Effector CD8-positive, alpha-beta T cell (primary cell): ENCODE data around the gene ANKRD11.

Experiments
- DNase-seq: peaks from one replicate; lab custom pipeline; 2025; lab: John Stamatoyannopoulos, UW

The ANKRD11 gene

DNA sequence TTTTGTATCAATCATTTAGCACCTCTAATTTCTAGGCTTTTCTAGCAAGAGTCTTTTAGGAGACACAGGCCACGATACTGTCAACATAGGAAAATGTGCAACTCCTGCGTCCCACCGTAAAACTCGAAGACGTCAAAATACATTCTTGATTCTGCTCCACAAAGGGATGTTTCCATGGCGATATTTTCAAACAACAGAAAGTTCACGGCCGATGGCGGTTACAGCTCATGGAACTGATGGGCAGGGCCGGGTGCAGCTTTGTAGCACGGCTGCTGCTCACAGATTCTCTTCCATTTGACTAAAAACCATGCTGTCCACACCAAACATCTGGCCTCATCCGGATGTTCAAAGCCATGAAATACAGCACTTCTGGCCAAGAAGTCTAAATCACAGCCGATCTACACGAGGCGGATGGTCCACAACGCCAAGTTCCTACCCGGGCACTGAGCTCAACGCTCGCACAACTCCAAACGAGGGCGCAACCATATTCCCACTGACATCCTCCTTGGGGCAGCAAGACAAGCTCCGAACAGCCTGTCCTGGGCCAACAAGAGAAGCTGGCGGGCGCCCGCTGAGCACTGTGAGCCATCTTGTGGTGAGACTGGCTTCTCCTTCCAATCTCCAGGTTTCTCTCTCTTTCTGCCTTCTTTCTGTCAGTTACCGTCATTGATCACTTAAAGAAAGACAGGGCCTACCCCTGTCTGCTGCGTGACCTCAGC is 193.0 kb downstream of the ANKRD11 start:
- no peak for DNase-seq

DNA sequence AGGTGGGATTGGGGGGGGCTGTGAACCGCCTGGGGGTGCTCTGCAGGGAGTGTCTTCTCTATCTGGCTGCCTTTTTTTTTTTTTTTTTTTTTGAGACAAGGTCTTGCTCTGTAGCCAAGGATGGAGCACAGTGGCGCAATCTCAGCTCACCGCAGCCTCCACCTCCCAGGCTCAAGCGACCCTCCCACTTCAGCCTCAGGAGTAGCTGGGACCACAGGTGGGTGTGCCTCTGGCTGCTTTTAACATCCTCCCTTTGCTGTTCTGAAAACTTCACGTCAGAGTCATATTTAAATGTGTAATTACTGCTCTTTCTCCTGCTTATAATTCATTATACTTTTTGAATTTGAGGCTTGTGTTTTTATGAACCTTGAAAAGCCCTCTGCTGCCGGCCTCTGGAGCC is 194.4 kb downstream of the ANKRD11 start:
- DNase-seq: no peak

DNA sequence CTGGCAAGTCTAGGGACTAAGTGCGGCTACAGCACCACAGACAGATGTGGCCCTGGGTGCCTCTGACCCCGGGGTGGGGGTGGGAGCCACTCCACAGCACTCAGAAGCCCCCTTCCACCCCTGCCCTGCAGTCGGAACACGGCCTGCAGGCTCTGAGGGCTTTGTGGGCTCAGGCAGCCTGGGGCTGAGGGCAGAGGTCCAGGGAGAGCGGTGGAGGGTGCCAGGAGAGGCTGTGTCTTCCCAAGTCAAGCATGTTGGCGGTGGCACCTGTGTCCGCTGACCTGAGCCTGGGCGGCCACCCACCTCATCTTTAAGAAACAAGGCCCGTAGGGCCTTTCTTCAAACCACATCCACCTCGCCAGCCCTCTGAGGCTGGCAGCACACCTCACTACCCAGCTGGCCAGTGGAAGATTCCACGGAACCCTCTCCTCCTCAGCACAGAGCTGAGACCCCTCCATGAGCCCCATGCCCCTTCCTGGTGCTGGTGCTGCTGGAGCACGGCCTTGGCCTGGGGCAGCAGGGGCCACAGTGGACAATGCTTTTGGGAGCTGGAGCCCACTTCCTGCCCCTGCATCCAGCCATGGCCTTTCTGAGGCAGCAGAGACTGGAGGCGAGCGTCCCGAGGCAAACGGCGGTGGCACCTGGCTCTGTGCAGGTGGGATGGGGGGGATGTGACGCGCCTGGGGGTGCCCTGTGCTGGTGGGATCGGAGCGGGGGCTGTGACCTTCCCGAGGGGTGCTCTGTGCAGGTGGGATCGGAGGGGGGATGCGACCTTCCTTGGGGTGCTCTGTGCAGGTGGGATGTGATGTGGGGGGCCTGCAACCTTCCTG is 195.1 kb downstream of the ANKRD11 start:
- no peak for DNase-seq

DNA sequence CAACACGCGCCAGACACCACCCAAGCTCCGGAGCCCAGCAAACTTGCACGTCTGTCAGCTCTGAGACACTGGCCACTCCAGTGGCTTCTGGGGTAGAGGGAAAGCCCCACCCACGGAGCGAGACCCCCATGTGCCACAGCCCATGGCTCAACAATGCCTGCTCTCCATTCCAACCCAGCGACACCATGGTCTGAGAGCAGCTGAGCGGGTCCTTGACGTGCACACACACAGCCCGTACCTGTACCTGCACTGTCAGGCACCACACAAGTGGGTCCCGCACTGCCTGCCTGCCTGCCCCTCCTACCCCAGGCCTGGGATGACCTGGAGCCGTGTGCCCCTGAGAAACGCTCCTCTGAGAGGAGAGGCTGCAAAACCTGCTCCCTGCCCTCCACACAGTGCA is 195.9 kb downstream of the ANKRD11 start:
- no peak for DNase-seq

DNA sequence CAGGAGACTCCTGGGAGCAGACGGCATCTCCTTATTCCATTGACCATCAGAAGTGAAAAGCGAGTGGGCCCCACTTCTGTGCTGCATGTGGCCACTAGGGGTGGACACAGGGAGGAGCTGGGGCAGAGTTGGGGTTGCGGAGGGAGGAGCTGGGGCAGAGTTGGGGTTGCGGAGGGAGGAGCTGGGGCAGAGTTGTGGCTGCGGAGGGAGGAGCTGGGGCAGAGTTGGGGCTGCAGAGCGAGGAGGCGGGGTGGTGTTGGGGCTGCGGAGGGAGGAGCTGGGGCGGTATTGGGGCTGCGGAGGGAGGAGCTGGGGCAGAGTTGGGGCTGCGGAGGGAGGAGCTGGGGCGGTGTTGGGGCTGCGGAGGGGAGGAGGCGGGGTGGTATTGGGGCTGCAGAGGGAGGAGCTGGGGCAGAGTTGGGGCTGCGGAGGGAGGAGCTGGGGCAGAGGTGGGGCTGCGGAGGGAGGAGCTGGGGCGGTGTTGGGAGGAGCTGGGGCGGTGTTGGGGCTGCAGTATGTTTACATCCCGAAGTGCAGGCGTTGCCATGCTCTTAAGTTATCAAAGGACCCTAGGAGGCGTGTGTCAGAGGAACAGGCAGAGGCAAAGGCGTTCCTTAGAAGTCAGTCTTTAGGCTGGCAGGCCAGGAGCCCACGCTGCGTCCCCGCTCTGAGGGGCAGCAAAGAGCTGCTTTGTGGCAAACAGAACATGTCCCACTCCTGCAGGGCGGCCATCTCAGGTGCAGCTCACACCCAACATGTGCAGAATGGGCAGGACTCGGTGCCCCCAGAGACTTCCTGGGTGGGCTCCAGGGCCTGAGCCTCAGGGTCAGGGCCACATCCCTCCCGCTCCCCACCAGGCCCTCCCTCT is 196.9 kb downstream of the ANKRD11 start:
- DNase-seq: no peak

DNA sequence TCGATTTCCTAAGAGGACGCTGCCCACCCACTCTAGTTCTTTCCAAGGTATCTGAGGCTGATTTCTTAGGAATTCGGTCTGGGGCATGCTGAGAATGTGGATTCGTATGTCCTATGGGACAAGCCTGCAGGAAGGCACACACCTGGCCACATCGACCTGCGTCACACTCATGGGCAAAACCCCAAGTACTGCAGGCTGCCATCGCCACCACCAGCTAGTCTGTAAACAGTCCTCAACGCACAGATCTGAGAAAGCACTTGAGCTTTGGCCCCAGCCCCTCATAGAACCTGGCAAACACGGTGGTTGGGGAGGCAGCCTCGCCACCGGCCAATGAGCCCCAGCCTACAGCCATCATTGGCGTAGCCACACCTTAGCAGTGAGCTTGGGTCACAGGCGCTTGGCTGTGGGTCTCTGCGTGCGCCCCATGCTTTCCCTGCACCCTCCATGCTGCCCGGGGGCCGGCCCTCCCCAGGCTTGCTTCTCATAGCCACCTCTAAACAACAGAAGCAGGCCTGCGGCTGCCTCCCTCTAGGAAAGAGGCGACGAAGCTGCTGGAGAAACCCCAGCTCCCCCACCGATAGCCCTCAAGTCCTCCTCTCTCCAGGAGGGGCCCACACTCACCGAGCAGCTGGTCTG is 197.8 kb downstream of the ANKRD11 start:
- no peak for DNase-seq

DNA sequence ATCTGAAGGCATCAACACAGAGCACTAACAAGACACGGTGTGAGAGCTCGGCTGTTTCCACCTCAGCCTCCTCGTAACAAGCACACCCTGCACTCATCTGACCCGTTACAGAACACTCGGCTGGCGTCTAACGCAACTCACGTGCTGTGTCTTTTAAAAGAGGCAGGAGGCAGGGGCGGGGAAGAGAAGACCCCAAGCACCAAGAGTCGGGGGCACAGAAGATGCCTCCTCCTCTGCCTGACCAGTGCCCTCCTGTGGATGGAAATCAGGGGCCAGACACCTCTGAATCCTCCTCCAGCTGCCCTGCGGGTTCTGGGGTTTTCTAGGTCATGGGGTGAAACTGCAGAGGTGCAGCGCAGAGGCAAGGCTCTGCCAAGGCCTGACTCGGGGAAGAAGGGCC is 198.6 kb downstream of the ANKRD11 start:
- DNase-seq: no peak

DNA sequence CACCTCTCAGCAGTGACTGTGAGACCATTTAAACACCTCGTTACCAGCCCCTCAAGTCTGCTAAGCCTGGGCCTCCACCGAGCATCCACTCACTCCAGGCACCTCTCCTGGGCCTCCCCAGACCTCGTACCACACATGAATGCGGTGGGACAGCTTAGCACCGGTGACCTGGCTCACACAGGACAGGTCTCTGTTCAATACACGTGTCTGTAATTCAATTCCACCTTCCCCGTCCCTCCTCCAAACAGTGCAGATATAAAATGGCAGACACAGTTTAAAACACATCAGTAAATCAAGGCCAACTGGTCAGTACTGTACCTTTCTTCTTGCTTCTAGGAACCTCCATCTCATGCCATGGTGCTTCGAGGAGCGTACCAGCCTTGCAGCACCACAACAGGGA is 199.0 kb downstream of the ANKRD11 start:
- no peak for DNase-seq

DNA sequence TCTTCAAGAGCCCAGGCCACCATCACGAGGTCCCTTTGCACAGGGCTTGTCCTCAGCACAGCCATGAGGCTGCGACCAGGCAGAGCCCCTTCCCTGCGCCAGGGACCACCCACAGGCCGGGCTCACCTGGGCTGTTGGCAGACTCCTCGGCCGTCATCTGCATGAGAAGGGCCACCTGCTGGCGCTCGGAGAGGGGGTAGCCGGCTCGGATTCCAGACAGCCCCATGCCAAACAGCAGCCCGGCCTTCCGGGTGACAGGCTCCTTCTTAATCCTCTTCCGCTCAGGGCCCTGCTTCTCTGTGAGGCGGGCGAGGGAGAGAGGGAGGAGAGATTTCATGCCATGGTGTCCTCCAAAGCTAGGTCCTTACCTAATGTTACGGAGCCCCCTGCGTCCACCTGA is 199.5 kb downstream of the ANKRD11 start:
- no peak for DNase-seq

DNA sequence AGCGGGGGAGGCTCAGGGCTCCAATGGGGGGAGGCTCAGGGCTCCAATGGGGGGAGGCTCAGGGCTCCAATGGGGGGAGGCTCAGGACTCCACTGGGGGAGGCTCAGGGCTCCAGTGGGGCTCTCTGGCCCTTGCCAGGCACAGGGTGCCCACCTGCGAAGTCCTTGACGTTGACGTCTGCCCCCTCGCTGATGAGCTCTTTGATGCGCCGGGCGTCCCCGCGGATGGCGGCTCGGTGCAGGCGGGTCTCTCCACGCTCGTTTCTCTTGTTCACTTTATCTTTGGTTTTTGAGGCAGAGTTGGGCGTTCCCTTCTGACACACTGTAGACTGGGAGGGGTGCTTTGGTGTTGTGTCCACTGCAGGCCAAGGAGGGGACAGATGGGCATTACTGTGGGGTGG is 199.9 kb downstream of the ANKRD11 start:
- DNase-seq: no peak

DNA sequence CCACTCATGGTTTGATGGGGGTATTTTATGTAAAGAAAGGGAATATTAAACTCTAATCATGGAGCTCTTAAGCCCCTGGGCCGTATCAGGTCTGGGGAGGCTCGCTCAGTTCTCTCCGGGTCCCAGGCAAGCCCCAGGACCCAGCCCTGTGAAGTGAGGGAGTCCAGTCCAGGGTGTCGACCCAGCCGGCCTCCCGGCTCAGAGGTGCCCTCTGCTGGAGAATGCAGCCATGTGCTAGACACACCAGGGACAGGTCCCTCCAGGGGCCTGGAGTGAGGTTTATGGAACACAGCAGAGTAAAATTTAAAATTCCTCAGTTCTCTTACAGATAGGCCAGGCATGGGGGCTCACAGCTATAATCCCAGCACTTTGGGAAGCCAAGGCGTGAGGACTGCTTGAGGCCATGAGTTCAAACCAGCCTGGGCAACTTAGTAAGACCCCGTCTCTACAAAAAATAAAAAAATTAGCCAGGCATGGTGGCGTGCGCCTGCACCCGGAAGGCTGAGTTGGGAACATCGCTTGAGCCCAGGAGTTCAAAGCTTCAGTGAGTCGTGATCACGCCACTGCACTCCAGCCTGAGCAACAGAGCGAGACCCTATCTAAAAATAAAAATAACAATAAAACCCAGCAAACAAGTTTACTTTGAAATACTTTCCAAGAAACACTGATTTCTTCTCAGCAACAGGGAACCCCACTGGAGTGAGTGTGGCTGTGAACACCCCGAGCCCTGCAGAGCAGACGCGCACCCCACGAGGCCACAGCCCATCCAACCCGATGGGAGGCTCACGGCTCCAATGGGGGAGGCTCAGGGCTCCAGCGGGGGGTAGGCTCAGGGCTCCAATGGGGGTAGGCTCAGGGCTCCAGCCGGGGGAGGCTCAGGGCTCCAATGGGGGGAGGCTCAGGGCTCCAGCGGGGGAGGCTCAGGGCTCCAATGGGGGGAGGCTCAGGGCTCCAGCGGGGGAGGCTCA is 200.6 kb downstream of the ANKRD11 start:
- DNase-seq: peak; percentile 51

DNA sequence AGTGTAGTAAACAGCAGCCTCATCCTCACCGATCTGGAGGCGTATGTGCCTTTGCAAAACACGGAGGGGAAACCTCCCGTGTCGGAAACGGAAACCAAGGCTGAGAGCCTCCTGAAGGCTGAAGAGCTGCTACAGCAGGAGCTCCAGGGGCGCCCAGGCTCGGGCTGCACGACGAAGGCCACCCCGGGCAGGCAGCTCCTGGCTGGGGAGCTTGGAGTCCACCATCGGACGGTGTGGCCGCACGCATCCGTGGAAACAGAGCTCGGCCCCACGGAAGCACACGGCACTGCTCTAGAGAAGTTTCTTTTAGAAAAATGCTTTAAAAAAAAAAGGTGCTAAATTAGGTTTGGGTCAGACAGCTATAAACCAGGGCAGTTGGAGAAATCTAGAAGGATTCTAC is 201.4 kb downstream of the ANKRD11 start:
- DNase-seq: no peak

DNA sequence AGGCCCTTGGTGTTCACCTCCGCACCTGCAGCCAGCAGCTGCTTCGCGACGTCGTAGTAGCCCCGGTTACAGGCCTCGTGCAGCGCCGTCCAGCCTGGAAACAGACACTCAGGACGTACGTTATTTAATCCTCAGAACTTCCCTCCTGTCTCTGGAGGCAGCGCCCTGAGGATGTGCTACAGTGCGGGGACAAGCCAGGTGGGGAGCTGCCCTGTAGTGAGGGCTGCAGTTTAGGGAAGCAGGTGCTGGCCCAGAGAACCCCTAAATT is 201.8 kb downstream of the ANKRD11 start:
- DNase-seq: no peak

DNA sequence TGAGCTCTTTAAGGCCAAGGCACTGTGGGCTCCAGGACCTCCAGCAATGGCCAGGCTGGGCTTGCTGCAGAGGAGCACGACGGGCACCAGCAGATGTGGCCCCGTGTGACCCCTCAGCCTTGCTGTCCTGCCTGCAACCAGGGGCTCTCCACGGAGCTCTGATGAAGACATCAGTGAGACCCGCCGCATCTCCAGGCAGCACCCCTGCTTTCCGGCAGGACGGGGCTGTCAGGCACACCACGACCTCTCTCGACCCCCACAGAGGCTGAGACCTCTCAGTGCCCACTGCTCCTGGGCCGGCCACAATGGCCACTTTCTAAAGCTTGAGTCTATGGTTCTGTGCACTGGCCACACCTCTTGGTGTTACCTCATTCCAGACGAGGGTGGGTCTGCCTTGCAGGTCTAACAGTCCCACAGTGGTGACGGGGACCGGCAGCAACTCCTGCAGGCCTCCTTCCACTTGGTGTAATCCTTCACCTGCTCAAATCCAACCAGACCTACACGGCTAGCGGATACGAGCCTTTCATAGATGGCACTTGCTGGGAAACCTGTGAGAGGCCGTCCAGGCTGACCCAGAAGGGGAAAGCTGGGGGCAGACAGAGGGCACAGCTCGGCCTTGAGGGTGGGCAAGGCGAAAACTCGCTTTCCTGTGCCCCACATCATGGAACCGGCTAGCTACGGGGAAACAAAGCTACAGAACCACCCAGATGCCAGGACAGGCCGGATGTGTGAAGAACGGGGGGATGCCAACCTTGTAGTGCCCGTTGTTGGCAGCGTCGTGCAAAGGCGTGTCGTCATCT is 202.4 kb downstream of the ANKRD11 start:
- DNase-seq: no peak

DNA sequence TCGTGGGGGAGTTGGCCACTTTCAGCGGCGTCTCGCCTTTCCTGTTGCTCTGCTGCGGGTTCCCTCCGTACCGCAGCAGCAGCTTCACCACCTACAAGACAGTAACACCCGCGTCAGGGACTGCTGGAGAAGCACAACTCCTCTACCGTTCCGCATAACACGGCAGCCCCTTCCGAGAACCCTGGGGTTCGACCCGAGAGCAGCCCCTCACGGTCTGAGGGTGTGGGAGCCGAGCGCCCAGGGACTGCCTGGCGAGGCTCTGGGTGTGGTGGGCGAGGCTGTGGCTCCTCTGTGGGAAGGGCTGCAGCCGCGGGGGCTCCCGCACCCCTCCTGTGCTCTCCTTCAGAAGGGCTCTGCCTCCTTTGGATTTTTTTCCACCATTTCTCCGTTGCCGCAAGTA is 204.3 kb downstream of the ANKRD11 start:
- DNase-seq: no peak

DNA sequence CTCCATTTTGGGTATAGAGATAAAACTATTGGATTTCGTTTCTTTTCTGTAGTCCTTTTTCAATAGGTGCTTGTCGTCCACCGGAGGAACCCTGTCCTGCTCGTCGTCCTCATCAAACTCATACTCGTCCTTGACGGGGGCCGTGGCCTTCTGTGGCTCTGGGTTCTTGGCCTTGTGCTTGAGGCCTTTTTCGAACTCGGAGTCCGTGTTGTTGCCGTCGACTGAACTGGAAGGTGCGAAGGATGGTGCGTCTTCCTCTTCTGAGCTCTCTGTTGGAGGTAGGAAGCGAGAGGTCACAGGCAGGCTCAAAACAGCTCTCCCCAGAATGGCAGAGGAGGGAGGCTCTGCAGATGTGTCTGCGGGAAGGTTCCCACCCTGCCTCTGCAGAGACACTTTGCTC is 205.0 kb downstream of the ANKRD11 start:
- DNase-seq: no peak

DNA sequence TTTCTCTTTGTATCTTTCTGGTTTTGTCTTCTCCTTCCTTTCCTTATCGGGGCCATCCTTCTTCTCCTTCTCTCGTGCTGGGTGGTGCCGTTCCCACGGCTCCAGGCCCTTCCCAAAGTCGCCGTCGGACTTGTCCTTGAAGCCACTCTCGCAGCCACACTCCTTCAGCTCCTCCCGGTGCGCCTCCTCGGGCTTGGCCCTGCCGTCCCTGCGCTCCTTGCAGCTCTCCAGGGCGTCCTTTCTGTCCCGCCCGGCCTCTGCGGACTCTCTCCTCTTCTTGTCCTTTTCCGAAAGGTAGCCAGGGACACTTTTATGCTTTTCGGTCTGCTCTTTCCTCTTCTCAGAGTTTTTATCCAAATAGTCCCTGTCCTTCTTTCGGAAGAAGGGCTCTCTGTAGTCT is 206.9 kb downstream of the ANKRD11 start:
- DNase-seq: no peak

DNA sequence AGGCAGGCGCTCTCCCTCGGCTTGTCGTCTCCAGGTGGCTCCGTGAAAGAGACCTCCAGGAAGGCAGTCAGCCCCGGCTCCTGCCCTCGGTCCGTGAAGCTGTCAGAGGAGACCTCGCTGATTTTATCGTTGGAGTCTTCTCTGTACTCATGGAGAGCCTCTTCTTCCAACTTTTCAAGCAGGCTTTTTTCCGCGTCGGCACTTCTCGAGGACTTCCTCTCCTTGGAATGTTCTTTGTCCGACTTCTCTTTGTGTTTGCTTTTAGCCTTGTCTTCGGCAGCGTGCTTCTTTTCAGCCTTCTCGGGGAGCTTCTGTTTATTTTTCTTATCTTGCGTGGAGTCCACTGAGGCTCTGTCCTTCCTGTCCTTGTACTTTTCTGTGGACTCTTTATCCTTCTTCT is 207.8 kb downstream of the ANKRD11 start:
- DNase-seq: no peak

DNA sequence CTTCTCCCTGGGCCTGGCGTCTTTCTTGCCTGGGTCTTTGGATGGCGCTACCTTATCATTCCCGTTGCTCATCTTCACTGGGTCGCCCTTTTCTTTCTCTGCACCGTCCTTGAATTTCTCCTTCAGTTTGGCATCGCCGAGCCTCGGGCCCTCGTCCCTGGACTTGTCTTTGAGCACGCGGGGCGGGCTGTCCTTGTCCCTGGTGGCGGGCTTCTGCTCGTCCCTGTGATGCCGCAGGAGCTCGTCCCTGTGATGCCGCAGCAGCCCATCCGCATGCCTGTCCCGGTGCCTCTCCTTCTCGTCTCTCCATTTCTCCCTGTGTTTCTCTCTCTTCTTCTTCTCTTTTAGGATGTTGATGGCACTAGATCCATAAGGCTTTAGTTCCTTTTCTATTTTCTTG is 208.5 kb downstream of the ANKRD11 start:
- no peak for DNase-seq

DNA sequence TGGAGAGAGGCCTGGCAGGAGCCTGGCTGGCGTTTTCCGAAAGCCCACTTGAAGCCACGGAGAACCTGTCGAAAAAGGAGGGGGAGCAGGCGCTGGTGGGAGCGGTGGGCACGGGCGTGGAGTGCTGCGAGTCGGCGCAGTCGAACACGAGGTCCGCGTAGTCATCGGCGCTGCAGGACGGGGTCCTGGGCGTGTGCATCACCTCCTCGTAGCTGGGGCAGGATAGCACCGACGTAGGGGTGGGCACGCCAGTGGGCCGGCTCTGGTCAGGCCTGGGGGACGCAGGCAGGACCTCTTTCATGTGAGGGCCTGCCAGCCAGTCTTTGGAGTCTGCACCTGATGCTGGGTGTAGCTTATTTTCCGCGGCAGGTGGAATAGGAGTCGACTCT is 209.2 kb downstream of the ANKRD11 start:
- DNase-seq: no peak
